GM21447 (cell line): Measurements from ENCODE around the gene UQCR11.

ENCODE experiments used
- ATAC-seq: cut with Tn5 transposase; IDR thresholded peaks from one replicate; pipeline ENCODE4 v1.9.1; 2021; ENCODE audit not compliant: unreplicated experiment

The UQCR11 gene

DNA sequence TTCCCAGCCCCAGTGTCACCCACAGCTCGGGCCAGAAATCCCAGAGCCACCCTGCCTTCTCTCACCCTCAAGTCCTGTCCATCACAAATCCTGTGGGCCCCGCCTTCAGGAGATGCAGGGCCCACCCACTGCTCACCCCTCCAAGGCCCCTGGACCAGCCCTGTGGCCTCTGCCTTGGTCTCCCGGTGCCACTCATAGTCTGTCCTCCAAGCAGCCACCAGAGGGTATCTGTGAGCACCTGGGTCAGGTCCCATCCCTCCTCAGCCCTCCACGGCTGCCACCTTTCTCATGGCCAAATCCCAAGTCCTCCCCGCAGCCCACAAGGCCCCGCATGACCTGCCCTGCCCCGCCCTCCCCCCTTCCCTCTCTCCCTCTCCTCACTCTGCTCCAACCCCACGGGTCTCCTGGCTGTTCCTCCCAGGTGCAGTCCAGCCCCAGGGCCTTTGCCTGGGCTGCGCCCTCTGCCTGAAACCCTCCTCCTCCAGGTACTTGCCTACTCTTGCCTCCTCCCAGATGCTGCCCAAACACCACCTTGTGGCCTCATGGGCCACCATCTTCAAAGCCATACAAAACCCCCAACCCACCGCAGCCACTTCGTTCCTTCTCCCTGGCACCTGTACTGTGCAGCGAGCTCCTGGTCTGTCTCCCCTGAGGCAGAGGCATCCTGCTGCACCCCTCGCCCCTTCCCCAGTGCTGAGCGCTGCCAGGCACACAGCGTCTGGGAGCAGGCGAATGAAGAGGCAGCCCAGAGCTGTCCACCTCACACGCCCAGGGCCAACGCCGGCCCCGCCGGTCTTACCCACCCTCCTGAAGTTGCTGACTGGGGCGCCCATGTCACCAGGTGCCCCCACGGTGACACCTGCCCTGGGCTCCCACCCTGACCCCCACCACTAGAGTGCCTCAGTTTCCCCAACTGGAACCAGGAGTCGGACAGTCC is 13.2 kb upstream of the UQCR11 start:
- ATAC-seq, result no peak

DNA sequence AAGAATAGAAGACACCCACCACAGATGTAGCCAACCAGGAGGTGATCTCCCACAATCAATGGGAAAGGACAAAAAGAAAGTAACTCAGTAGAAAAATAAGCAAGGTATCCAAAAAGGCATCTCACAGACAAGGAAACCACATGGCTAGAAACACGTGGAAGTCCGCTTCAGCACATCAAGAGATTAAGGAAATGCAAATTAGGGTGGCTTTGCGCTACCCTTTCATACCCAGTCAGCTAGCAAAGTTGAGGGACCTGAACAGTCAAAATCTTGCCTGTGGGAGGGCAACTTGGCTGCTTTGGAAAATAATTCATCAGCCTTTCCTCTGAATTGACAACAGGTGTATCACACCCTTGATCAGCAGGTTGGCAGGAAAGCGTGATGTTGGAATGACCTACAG is 11.6 kb upstream of the UQCR11 start:
- no peak for ATAC-seq

- no peak for ATAC-seq
These were observed 11.1 kb upstream of the UQCR11 start for GRCh38 chr19:1616396-1616795.

DNA sequence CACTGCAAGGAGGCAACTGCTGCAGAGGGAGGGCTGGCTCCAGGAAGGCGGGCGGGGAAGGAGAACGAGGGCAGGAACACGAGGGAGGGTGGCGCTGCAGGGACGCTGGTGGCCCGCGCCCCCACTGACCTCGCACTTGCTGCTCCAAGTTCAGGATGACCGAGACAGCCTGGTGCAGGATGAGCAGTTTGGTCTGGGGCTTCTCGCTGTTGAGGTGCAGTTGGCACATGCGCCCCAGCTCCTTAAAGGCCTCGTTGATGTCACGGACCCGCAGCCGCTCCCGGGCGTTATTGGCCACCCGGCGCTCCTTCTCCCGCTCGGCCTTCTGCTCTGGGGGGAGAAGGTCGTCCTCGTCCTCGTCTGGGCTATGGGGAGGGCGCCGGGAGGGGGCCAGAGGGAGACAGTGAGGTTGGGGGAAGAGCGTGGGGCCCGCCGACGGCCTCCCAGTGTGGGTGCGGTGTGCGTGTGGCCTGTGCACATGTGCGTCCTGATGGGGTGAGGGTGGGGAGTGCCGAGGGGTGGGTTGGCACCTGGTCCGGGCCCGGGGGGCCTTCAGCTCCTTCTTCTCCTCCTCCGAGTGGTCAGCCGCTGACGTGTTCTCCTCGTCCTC is 10.0 kb upstream of the UQCR11 start:
- ATAC-seq, result no peak

GRCh38 chr19:1613808-1614570 is 8.7 kb upstream of the UQCR11 start:
- no peak for ATAC-seq

DNA sequence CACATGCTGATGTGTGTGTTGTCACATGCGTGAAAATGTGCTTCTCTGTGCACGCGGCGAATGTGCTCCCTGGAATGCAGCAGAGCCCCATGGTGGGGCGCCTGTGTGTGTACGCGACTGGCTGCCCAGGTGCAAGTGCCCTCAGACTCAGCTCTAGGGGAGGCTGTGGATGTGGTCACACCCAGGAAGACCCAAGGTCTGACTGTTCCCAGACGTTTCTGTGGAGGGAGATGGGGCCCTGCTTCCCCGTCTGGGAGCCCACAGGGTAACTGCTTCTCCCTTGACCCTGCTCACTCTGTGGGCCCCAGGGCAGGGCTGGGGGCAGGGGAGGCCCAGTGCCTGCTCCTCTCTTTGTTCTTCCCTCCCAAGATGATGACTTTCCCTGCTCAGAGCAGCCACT is 7.9 kb upstream of the UQCR11 start:
- no peak for ATAC-seq

DNA sequence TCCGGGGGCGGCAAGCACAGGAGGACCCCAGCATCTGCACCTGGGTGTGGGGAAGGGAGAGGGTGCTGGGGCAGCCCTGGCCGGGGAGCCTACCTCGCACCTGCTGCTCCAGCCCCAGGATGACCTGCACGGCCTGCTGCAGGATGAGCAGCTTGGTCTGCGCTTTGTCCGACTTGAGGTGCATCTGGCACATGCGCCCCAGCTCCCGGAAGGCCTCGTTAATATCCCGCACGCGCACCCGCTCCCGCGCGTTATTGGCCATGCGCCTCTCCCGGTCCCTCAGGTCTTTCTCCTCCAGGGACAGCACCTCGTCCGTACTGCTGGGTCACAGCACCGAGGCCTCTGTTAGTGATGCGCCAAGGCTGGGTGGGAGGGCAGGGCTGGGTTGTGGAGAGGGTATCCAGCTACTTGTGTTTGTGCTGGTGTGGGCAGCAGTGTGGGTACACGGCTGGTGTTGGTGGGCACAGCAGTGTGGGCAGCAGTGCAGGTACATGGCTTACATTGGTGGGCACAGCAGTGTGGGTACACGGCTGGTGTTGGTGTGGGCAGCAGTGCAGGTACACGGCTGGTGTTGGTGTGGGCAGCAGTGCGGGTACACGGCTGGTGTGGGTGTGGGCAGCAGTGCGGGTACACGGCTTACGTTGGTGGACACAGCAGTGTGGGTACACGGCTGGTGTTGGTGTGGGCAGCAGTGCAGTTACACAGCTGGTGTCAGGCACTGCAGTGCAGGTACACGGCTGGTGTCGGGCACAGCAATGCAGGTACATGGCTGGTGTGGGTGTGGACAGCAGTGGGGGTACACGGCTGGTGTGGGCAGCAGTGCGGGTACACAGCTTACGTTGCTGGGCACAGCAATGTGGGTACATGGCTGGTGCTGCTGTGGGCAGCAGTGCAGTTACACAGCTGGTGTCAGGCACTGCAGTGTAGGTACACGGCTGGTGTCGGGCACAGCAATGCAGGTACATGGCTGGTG is 7.1 kb upstream of the UQCR11 start:
- no peak for ATAC-seq

DNA sequence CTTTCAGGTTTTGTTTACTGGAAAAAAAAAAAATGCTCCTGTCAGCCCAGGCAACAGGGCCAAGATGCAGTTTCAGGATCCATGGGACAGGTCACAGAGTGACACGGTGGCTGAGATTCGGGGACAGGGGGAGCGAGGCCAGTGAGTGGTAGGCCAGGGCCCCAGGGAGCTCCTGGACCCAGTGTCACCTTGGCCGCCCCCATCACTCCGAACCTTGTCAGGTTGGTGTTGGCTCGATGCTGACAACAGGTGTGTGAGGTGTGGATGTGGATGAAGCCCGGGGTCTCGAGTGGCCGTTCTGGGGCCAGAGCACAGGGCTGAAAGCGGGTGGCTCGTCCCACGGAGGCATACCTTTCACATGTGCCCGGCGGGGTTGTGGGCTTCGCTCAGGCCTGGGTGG is 6.1 kb upstream of the UQCR11 start:
- no peak for ATAC-seq

- no peak for ATAC-seq
These were observed 5.3 kb upstream of the UQCR11 start for GRCh38 chr19:1610579-1610978.

DNA sequence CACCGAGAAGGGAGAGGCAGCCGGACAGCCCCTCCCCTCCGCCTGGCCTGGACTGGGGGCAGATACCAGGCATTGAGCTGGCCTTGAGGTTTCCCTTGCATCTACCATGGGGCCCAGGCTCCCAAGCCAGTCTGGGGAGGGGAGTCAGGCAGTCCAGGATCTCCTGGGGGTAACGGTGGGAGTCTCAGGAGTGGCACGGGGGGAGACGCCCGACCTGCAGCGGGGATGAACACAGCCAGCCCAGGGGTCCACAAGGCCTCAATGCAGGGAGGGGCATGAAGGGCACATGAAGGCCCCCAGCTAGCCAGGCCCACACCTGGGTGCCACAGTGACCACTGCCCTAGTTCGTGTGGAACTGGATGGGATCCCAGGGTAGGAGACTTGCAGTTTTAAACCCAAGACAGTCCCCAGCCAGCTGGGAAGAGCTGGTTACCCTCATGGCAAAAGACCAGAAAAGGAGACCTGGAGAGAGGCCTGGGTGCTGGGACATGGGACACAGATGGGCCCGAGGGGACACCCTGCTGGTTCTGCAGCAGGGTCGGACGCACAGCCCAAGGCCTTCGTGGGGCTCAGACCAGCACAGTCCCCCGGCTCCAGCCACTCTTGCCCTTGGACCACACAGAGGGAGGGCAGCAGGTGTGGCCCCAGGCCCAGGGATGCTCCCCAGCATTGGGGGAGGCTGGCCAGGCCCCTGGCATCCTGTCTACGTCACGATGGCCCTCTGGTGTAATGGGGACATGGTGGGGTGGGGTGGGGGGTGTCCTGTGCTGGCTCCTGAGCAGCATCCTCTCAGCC is 4.6 kb upstream of the UQCR11 start:
- ATAC-seq, result no peak

GRCh38 chr19:1609103-1609396 is 3.8 kb upstream of the UQCR11 start:
- ATAC-seq, result no peak

DNA sequence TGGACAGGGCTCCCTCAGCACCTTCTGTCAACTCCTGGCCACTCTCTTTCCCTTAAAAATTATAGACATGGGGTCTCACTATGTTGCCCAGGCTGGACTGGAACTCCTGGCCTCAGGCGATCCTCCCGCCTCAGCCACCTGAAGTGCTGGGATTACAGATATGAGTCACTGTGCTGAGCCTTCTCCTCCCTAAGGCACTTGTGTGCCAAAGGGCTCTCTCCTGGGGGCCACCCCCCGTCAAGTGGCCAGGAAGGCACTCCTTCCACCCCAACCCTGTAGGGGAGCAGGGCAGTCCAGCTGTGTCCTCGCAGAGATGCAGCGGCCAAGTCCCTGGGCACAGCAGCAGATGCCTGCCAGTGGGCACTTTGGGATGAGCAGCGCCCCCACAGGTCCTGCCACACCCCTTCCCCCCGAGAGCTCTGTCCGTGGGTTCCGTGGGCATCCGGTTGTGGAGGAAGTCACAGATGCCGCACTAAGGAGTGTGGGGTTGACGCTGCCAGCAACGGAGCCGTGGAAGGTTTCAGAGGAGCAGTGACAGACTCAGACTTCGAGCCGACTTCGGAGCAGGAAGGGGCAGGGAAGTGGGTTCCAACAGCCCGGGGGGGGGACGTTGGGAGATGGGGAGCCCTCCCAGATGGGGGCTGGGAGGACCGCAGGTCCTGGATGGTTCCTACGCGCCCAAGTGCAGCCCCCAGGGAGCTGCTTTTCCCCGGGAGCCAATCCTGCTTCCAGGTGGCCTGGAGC is 3.3 kb upstream of the UQCR11 start:
- ATAC-seq, result no peak

DNA sequence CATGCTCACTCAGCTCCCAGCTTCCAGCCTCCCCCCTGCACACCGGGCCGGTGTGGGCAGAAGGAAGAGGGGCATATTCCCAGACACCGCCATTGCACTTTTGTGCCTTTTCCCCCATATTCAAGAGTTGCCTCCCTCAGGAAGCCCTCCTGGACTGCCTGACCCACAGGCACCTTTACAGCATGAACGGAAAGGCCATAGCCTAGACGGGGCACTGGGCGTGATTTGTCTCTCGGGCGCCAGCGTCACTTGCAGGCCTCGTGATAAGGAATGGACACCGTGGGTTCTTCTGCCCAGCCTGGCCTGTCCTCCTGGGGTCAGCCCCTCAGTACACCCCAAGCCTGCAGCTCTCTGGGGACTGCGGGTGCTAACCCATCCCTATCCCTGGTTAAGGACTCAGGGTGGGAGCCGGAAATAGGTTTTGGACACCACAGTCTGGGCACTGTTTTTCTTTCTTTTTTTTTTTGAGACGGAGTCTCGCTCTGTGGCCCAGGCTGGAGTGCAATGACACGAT is 933 bp upstream of the UQCR11 start:
- no peak for ATAC-seq

DNA sequence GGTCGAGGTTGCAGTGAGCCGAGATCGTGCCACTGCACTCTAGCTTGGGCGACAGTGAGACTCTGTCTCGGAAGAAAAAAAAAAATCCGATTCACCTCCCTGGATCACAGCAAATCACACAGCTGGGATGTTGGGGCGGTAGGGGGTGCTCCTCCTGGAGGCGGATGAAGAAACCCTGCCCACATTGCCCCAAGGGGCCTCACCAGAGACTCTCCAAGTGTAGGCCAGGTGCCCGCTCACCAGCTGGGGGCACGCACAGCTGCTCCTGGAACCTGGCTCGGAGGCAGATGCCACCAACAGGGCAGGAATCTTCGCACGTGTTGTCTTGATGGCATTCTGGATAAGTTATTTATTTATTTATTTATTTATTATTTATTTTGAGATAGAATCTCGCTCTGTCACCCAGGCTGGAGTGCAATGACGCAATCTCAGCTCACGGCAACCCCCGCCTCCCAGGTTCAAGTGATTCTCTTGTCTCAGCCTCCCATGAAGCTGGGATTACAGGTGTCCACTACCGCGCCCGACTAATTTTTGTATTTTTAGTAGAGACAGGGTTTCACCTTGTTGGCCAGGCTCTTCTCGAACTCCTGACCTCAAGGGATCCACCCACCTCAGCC is 3.1 kb downstream of the UQCR11 start:
- ATAC-seq, result no peak

DNA sequence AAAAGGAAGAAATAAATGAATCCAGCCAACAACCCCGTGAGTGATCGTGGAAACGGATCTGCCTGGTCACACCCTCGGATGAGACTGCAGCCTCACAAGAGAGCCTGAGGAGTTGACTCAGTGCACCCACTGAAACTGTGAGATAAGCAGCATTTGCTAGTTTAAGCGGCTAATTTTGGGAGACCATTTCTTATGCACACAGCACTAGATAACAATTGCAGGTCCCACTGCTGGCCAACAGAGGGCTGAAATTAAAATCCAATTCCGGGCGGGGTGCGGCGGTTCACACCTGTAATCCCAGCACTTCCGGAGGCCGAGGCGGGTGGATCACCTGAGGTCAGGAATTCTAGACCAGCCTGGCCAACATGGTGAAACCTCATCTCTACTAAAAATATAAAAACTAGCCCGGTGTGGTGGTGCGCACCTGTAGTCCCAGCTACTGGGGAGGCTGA is 3.6 kb downstream of the UQCR11 start:
- no peak for ATAC-seq

DNA sequence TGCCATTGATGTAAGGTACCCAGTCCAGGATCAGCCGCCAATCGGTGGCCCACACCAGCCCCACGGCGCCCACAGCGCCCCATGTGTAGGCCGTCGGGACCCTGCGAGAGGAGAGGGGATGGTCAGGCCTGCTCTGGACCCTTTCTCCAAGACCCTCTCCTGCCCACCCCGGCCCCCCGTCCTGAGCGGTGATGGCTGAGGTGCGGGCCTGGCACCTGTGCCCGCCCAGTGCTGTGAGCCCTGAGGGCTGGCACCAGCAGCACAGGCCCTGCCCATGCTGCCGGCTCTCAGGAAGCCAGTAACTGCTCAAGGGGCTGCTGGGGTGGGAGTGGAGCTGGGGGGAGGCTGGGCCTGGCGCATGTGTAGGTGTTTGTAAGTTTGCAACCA is 5.8 kb downstream of the UQCR11 start:
- ATAC-seq, result no peak

- no peak for ATAC-seq
These were observed 6.3 kb downstream of the UQCR11 start for GRCh38 chr19:1598777-1599459.

DNA sequence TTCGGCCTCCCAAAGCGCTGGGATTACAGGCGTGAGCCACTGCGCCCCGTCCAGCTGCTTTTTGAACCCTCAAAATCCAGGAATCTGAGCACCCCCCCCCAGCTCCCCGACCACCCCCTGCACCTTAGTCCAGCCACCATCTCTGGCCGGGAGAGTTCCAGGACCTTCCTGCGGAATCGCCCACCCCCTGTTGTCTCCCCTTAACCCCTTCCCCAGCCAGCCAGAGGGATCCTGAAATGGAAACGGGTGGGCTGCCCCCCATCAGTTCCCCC is 11.8 kb downstream of the UQCR11 start:
- ATAC-seq, result no peak
